PFSK-1 (cell line): ENCODE results near the gene SUMF2.

Experiments
- FOXP2 ChIP-seq: optimal IDR thresholded peaks from 2 replicates; pipeline ENCODE3; 2011; ENCODE audit warnings: borderline replicate concordance, control low read depth, inconsistent platforms; ENCODE audit not compliant: insufficient read depth; ENCODE audit errors: extremely low read length, extremely low read depth
- POLR2AphosphoS5 ChIP-seq: IDR thresholded peaks from 2 replicates; pipeline ENCODE4 v1.6.1; 2012; ENCODE audit warnings: low read depth, mild to moderate bottlenecking, control low read depth, low read length, moderate library complexity
- REST ChIP-seq, 2 experiments: IDR thresholded peaks; 2 replicates each; pipeline versions ENCODE4 v1.6.1 to v1.8.0; 2011 to 2012; ENCODE audit warnings: low read depth in 2 of 2, low read length in 2 of 2, control low read depth in 1 of 2, inconsistent platforms in 1 of 2, mild to moderate bottlenecking in 1 of 2, moderate library complexity in 1 of 2; ENCODE audit not compliant: insufficient read depth in 1 of 2
- SIN3A ChIP-seq: IDR thresholded peaks from 2 replicates; pipeline ENCODE4 v1.6.1; 2012; ENCODE audit warnings: mild to moderate bottlenecking, low read length, moderate library complexity, borderline replicate concordance; ENCODE audit not compliant: insufficient read depth
- TAF1 ChIP-seq: IDR thresholded peaks from 2 replicates; pipeline ENCODE4 v1.6.1; 2012; ENCODE audit warnings: low read length, control low read depth, borderline replicate concordance; ENCODE audit not compliant: insufficient read depth

SUMF2 gene

GRCh38 chr7:56106108-56107073 is 42.3 kb downstream of the SUMF2 start, which contains the start of gene CHCHD2:
TSS of gene CHCHD2 (minus strand) at chr7:56106476. CDS start at chr7:56106413, 63 bp downstream.
- TF ChIP-seq TAF1 (peak; percentile 90; the same call in 1 of the 2 replicates), REST (IDR thresholded peaks at IDR 0.05; ENCODE audit: insufficient read depth in 1 of 2, low read depth in 2 of 2, low read length in 2 of 2) (0 out of 4 replicates have a peak, but pooled peaks have one; percentile 24 to 32), SIN3A (no peak), POLR2AphosphoS5 (peak; percentile 80), FOXP2 (peak; percentile 34)

DNA sequence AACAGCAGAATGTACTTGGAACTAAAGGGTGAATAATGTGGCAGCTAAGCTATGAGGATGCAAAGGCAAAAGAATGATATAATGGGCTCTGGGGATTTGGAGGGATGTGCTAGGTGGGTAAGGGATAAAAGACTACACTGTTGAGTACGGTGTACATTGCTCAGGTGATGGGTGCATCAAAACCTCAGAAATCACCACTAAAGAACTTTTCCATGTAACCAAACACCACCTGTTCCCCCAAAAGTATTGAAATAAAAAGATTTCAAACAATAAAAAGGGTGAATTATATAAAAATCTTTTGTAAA is 43.8 kb downstream of the SUMF2 start:
- TF ChIP-seq SIN3A = no peak
- no peak for TF ChIP-seq FOXP2

- no peak for TF ChIP-seq TAF1
- TF ChIP-seq POLR2AphosphoS5 = no peak
- TF ChIP-seq SIN3A = no peak
- no peak for TF ChIP-seq REST (IDR thresholded peaks at IDR 0.05; ENCODE audit: insufficient read depth in 1 of 2, low read depth in 2 of 2, low read length in 2 of 2)
Observed at GRCh38 chr7:56110611-56111010, 46.5 kb downstream of the SUMF2 start.

- TF ChIP-seq POLR2AphosphoS5 (no peak), TAF1 (no peak), SIN3A (no peak), REST (IDR thresholded peaks at IDR 0.05; ENCODE audit: insufficient read depth in 1 of 2, low read depth in 2 of 2, low read length in 2 of 2) (no peak), FOXP2 (no peak)
Observed at GRCh38 chr7:56115852-56116538, 51.9 kb downstream of the SUMF2 start, which contains the start of gene NUPR2. TSS of gene NUPR2 (minus strand) at chr7:56116417. CDS start at chr7:56116314, 103 bp downstream.

DNA sequence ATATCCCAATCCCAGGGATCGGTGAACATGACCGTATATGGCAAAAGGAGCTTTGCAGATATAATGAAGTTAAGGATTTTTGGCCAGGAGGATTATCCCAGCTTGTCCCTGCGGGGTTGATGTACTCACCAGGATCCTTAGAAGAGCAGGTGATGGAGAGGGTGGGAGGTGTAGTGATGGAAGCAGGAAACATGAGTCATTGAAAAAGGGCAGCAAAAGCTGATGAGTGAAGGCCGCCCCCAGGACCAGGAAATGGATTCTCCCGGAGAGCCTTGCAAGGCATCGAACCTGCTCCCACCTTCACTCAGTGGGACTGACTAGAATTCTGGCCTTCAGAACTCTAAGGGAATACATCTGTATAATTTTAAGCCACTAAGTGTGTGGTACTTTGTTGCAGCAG is 57.4 kb downstream of the SUMF2 start:
- TF ChIP-seq TAF1 (no peak), FOXP2 (no peak)

DNA sequence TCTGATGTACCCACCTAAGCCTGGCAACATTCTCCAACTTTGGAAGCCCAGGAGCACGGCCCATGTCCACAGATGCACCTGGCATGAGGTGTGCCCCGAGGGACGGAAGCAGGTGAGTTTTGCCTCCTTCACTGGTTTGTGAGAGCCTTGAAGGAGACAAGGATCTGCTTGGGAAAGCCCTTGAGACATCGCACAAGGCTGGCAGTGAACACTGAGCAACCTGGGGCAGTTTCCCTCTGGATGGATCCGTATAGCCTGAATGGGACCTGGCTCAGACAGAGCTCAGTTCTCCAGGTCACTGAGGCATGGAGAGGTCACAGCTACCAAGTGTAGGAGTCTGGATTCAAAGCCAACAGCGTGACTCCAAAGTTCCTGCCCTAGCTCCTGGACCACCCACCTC is 60.9 kb downstream of the SUMF2 start:
- TF ChIP-seq POLR2AphosphoS5 (no peak), FOXP2 (no peak), REST (IDR thresholded peaks at IDR 0.05; ENCODE audit: insufficient read depth in 1 of 2, low read depth in 2 of 2, low read length in 2 of 2) (no peak), TAF1 (no peak), SIN3A (no peak)
